NCI-H748 treated with DMSO at 0.1 percent for 48 hours (cell line): Measurements from ENCODE around the gene RNASE7.
A peak's percentile ranks its signal among the peaks of the same experiment; 100 is the strongest.
"Not testable (repeated sequence)": the region's sequence is repeated elsewhere in the genome, so short reads cannot be mapped to it uniquely, and the experiment has no call there.

Experiments
- DNase-seq: peaks from one replicate; lab custom pipeline; 2025; lab: John Stamatoyannopoulos, UW

Gene RNASE7

GRCh38 chr14:21023817-21024584 lies 18.2 kb upstream of the RNASE7 start:
- DNase-seq: no peak

GRCh38 chr14:21024585-21025370 lies 17.4 kb upstream of the RNASE7 start, which contains the start of gene NDRG2:
NDRG2 (minus strand) TSS chr14:21025061; CDS start chr14:21023315, 1,746 bp downstream.
- DNase-seq: peak; percentile 28

DNA sequence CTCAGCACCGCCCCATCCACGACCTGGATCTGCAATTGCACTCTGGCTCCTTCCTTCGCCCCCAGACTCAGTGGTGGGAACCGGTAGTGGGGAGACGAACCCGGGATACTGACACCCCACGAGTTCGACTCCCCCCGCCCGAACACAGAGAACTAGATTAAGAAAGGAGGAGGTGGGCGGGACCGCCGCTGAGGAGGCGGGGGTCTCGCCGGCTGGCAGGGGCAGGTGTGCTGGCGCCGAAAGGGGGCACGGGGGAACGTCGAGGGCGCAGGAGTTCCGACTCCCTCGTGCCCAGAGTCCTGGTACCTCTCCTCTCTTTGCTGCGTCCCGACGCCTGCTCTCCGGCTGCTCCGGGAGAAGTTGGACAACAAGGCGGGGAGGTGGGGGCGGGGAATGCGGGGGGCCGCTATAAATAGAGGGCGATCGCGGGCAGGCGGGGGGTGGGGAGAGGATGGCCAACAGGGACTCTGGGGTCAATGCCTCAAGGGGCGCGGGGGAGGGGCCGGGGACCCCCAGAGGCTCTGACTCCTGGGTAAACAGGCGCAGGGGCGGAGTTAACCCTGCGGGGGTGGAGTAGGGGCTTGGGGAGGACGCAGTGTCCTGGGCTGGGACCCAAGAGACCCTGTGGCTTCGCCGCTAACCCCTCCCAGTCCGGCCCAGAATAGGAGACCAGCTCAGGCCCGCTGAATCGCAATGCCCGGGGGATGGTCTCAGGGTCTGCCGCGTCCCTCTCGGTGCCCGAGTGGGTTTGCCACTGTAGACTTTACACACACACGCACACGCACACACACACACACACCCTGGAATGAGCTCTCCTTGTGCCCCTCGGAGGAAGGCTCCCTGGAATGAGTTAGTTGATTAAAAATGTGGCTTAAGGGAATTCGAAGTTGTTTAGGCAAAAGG lies 16.5 kb upstream of the RNASE7 start:
- DNase-seq: no peak

- DNase-seq: no peak
Observed at GRCh38 chr14:21026274-21026987, 15.7 kb upstream of the RNASE7 start.

DNA sequence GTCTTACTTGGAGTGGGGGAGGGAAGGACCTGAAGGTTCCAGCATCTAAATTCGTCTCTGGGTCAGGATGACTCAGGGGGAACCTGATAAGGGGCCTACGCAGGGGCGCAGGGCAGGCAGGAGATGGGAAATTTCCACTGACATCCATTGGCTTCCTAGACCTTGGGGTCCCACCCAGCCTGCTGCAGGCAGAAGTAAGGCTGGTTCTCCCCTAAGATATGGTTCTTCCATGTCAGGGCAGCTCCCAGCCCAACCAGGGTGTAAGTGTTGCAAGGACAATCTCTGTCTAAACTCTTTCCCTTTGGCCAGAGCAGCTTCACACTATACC lies 15.2 kb upstream of the RNASE7 start:
- DNase-seq: no peak

GRCh38 chr14:21029917-21030316 lies 12.2 kb upstream of the RNASE7 start, which contains the start of gene TPPP2:
TPPP2 (plus strand) TSS chr14:21030217; CDS start chr14:21030582, 365 bp downstream.
- DNase-seq: no peak

GRCh38 chr14:21030531-21030930 lies 11.6 kb upstream of the RNASE7 start:
- DNase-seq: no peak

GRCh38 chr14:21032326-21033132 lies 9.6 kb upstream of the RNASE7 start:
- no peak for DNase-seq

DNA sequence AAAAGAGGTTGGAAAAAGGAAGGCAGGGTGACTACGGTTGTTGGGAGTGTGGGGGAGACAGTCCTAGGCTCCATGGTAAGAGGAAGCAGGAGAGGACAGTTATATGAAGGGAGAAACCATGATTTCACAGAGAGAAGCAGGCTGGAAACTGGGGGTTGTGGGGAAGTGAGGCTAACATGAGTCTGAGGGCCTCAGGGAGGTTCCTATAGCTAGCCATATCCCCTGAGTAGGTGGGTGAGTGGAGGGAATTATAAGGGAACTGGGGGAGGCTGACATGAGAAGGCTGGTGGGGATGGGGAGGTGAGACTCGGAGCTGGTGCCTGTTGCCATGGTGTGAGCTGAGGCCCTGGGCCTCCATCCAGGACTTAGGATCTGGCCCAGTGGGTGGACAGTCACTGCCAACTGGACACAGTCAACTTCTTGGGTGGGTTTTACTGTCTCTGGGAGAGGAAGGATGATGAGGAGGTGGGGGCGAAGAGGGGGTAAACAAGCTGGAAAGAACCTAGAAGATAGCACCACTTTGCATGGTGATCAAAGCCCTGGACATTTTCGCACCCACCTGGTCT lies 8.9 kb upstream of the RNASE7 start:
- DNase-seq: no peak

GRCh38 chr14:21034707-21035106 lies 7.5 kb upstream of the RNASE7 start, which contains the start of gene RNASE13:
RNASE13 (minus strand) TSS chr14:21034807; CDS start chr14:21034288, 519 bp downstream.
- no peak for DNase-seq

GRCh38 chr14:21036751-21037150 lies 5.4 kb upstream of the RNASE7 start:
- no peak for DNase-seq

GRCh38 chr14:21037156-21037555 lies 5.0 kb upstream of the RNASE7 start:
- no peak for DNase-seq

GRCh38 chr14:21038441-21039422 lies 3.4 kb upstream of the RNASE7 start:
- DNase-seq: no peak

- no peak for DNase-seq
Observed at GRCh38 chr14:21039585-21040369, 2.4 kb upstream of the RNASE7 start.

DNA sequence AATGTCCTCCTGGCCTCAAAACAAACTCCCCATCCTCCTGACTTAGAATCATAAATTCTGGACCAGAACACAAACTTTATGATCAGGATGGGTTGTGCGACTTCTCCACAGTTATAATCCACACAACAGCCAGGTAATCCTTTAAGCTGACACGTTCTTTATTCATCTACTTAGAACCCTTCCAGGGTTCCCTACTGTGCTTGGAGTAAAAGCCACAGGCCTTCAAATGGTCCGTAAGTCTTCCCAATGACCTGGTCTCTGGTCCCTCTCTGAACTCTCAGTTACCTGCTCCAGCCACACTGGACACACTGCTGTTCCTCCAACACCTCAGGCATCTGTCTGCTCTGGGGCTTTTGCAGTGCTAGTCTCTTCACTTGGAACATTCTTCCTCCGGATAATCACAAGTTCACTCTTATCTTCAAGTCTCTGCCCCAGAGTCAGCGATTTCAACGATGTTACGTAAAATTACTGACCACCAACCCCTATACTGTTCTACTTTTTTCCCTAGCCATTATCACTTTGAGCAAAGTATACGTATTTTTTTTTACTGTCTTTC lies 1.7 kb upstream of the RNASE7 start:
- no peak for DNase-seq

DNA sequence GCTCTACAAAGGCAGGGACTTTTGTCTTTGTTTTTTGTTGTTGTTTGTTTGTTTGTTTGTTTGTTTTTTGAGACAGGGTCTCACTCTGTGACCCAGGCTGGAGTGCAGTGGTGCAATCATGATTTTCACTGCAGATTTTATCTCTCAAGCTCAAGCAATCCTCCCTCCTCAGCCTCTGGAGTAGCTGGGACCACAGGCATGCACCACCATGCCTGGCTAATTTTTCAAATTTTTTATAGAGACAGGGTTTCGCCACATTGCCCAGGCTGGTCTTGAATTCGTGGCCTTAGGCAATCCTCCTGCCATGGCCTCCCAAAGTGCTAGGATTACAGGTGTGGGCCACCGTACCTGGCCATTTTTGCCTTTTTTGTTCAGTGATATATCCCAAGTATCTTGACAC lies 1.2 kb upstream of the RNASE7 start:
- DNase-seq: not testable (repeated sequence)

- no peak for DNase-seq
Observed at GRCh38 chr14:21042918-21043317, 756 bp downstream of the RNASE7 start.
